Activated T-cell treated with anti-CD3 and anti-CD28 coated beads for 48 hours (primary cell): ENCODE results near the gene ANO1.

Experiments
- DNase-seq: peaks from one replicate; pipeline ENCODE4 v3.0.0-alpha.2; 2020; ENCODE audit warnings: low read depth

Gene ANO1

DNA sequence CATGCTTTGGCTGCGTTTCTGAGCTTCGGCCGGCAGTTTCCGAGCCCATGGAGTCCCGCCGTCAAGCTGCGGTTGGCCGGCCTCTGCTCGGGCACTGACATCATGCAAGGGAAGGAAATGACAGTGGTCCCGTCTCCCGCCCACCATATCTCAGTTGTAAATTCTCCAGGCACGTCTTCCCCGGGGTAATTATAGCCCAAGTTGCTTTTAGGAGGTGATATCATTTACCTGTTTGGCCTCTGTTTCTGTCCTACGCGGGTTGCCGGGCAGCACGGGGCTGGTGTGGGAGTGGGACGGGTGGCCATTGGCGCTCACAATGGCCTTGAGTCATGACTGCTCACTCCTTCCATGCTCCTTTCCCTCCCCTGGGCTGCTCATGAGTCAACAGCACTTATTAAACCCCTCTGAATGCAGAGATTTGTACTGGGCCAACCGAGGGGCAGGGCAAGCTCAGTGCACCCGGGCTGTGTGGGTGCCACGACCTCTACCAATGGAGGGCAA, 4.2 kb upstream of the ANO1 start:
- DNase-seq: no peak

DNA sequence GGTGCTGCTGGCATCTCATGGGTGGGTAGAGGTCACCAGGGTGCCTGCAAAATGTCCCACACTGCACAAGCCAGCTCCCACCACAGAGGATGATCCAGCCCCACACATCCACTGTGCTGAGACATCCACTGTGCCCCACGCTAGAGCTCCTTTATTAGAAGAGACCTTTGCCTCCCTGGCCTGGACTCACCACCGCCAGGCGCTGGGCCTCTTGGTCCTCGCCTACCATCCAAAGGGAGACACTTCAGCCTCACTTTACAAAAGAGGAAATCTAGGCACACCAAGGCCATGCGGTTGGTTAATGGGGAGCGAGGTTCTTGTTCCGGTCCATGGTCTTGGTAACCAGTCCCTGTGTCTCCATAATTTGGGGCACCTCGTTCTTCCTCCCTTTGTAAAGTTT, 3.4 kb upstream of the ANO1 start:
- no peak for DNase-seq

DNA sequence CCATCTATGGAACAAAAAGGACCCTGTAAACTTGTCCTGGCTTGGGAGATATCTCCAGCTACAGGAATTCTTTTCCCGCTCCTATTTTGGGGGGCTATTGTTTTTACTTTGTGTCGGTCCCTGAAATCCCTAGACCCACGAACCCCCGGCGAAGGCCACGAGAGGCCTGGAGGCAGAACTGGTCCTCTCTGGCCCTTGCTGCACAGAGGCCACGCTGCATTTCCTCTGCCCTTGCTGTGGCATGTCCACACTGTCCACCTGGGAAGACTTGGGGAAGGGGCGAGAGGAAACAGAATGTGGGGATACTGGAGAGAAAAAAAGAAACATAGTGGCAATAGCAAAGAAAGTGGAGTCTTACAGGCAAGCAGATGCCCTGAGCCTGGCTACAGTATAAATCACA, 2.3 kb upstream of the ANO1 start:
- DNase-seq: no peak

DNA sequence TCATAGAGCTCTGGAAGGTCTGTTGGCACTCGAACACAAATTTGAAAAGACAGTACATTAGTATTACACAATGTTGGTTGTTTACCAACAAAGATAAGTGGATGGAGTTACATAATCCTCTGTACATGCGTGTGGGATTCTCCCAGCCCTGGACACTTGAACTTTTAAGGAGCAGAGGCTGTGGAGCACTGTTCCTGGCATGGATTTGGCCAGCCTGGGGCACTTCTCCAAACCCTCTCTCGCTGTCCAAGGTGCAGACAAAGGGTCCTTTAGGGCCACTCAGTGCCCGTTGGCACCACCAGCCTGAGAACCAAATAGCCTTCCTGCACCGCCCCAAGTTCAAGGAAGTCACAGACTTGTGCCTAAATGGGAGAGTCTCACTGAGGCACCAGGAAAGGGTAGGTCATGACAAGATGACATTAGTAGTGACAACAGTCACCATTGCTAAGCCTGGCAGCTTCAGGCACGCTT, 1.6 kb upstream of the ANO1 start:
- no peak for DNase-seq

DNA sequence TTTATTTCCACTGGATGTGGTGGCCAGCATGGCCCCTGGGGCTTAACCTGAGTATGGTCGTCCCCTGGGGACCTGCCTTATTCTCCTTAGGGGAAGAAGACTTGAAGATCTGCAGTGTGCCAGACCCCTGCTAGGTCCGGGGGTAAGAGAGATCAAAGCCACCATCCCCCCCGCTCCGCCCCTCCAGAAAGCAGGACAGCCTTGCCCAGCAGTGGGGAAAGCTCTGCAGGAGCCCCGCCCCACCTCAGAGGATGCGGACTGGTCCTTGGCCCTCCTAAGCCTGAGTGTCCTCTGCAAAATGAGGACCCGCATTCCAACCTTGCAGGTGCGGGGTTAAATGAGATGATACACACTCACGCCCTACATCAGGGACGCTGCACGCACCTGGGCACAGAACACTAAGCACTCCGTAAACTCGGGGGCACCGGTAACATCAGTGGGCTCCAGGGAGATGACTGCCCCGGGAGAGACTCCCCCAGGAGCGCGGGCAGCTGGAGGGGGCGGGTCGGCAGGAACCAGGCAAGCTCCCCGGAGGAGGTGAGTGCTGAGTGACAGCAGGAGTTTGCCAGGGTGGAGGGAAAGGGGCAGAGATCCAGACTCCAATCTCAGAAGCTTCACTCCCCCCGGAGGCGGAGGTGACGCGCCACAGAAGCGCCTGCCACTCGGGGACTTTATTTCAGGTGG, 564 bp upstream of the ANO1 start:
- no peak for DNase-seq

DNA sequence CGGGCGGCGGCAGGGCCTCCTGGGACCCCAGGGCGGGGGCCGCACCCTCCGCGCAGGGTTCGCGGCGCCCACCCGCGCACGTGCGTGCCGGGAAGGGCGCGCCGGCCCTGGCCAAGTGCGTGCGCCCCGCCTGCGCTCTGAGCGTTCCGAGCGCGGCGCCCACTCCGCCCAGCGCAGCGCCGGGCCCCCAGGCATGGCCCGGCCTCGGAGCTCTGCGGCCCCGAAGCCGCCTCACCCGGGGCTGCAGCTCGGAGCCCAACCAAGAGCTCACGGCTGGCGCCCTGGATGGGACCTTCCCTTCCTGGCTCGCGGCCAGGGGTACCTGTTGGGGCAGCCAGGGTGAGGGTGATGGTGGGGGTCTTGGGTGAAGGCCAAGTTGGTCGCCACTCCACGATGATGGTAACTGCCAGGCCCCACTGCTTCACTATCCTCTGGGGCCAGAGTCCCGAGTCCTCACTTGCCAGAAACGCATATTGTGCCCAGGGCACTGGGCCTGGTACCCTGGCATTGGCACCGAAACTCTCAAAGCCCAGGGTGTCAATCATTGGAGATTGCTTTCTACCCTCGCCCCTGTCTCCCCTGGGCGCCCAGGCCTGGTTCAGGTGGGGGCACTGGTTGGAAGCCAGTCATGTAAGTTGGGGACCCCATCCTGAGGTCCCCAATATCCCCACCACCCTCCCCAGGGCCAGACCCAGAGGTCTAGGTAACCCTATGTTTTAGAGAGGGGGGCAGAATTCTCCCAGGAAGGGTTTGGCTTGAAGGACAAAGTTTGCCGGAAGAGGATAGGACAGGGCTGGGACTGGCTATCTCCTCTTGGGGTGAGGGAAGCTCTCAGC, 882 bp downstream of the ANO1 start:
- DNase-seq: no peak

DNA sequence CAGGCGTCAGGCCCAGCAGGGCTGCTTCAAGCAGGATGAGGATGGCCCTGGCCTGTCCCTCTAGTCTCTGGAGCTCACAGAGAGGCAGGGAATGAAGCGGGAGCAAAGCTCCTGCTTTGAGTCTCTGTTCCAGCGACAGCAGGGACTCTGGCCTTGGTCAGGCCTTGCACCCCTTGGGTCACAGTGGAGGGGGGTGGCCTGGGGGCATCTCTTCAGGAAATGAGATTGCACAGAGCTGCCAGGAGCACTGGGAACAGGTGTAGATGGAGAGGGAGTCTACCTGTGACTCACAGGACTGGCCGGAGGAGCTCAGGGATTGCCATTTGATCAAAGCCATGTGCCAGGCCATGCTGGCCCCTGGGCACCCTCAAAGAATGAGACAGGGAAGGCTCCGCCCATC, 1.6 kb downstream of the ANO1 start:
- DNase-seq: no peak

DNA sequence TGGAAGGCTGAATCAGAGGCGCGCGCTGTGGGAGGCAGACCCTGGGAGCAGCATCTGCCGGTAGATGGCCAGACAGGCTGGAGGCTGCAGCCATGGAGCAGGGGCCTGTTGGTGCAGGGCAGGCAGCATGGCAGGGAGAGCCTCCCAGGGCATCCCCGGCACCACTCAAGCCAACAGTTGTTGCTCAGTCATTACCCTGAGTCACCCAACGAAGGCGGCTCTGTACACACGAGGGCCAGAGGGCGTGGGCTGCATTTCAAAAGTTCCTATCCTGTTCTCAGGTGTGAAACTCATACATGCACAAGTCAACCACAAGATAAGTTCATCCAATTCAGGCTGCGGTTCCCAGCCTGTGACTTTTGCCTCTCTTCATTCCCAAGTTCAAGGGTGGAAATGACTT, 2.6 kb downstream of the ANO1 start:
- no peak for DNase-seq

DNA sequence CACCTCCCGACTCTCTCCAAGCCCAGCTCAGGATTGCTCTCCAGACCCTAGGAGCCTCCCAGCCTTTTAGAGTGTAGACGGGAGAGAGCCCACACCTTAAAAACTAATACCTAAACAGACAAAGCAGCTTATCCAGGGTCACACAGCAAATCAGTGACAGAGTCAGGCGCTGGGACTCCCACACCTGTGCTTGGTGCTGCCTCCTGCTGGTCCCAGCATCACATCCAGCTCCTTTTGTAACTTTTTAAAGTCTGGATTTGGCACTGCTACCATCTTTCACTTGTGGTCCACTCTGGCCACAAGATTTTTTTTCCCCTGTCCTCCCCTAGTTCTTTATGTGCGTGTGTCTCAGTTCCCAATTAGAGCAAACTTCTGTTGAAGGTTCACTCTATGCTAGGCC, 4.7 kb downstream of the ANO1 start:
- no peak for DNase-seq

DNA sequence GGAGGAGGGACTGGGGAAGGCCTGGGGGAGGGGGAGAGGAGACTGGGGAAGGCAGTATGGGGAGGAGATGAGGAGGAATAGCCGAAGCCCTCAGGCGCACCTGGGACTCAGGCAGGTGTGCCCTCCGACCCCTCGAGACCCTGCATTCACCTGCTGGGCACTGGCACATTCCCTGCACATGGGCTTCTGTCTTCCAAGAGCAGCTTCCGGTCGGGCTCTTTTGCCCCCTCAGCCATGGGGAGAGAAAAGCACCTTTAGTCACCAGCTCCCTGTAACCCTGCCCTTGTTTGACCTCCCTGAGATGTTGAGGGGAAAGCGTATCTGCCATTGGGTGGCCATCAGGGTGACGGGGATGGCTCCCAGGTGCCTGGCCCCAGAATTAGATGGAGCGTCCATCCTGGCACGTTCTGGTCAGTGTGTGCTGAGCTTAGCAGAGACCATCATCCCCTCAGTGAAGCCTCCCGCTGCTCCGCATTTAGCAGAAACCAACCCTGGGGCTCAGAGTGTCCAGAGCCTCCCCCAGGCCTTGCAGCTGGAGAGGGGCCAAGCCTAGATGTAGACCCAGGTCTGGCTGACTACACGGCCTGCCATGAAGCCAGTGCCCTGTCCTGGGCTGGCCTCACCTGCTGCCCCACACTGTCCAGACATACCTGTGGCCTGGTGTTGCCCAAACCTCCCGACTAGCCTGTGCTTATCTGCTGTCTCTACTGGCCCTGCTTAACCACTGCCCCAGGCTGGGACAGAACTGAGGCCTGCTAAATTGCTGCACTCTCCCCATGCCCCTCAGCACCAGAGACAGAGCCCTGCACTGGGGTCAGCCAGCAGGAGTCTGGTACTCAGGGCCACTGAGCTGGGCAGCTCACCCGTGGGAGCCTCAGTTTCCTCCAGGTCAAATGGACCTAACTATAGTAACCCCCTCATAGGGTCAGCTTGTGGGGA, 6.2 kb downstream of the ANO1 start:
- DNase-seq: no peak

DNA sequence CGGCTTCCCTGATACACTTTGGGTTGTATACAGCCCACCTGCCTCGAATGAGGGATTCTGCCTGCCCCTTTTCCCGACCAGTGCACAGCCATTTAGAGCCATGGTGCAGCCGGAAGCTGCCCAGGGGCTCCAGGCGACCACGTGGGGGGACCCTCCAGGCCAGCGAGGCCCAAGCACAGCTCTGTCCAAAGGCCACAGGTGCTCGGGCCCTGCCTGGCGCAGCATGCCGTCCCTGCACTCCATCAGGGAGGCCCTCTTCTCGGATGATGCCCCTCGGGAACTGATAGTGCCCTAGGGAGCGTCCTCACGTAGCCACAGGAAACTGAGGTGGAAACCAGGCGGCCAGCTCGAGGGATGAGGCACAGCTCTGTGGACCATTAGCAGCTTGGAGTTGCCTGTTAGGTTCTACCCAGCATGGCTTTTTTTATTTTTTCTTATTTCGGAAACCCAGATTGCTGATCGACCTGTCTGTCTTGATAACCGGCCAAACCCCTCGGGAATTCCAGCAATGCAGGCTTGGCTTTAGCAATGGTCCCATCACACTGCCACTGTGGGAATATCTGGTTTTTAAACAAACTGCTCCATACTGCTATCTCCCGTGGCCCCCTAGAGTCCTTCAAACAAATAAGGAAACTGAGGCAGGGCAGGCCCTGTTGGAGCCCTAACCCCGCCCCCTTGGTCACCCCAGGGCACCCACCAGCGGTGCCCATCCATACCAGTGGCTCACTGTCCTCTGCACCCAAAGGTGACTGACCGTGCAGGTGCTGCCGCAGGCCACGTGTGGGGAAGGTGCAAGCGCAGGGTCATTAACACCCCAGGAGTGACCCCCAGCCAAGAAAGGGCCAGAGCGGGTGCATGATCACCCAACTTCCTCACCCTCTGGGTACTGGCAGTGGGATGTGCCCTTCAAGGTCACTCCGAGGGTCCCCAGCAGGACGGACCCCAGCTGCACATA, 8.0 kb downstream of the ANO1 start:
- no peak for DNase-seq

DNA sequence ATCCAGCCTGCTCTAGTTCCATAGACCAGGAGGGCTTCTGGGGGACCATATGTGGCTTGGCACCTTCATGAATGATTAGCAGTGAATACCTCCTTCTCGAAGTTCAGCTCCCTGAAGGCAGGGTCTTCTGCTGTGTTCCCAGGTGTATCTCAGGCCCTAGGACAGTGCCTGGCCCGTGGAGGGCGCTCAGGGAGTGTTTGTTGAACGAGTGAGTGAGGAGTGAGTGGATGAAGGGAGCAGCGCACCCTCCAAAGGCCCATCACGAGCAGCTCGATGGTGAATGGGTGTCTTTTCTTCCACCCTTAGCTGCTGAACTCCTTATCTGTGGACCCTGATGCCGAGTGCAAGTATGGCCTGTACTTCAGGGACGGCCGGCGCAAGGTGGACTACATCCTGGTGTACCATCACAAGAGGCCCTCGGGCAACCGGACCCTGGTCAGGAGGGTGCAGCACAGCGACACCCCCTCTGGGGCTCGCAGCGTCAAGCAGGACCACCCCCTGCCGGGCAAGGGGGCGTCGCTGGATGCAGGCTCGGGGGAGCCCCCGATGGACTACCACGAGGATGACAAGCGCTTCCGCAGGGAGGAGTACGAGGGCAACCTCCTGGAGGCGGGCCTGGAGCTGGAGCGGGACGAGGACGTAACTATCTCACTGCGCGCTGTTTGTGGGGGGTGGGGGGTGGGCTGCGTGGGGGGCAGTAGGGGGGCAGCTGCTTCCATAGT, 9.5 kb downstream of the ANO1 start:
- no peak for DNase-seq

DNA sequence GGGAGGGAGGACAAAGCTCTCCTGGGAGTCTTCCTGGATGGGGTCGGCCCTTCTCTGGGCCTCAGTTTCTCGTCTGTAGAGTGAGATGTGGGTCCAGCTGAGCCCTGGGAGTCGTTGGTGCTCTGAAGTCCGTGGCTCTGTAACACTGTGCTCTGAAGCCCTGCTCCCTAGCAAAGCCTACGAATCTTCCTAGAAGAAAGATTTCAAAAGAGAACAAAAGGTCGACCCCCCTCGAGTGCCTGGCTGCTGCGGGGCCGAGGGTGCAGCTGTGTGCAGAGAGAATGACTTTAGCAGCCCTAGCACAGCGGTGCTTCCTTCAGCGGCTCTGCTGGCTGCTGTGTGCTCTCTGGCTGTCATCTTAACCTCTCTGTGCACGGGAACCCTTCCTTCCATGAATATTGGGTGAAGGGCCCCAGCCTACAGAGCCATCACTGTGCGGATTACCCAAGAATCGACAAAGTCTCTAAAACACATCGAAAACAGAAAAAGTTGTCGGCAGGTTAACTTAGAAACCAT, 10.7 kb downstream of the ANO1 start:
- no peak for DNase-seq

DNA sequence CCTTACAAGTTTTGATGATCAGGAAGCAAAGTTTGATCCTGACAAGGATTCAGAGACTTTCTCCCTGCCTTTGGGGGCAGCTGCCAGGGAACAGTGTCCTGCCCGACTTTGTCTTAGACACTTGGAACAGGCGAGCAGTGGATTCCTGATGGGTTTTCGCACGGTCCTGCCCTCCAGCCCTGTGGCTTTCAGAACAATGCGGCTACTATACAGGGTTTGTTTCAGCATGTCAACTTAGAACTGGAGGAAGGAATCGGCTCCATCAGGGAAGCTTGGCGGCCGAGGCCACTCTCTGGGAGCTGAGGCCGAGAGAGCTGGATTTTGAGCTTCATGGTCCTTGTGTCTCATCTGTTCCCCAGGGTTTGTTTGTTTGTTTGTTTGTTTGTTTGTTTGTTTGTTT, 11.5 kb downstream of the ANO1 start:
- no peak for DNase-seq

DNA sequence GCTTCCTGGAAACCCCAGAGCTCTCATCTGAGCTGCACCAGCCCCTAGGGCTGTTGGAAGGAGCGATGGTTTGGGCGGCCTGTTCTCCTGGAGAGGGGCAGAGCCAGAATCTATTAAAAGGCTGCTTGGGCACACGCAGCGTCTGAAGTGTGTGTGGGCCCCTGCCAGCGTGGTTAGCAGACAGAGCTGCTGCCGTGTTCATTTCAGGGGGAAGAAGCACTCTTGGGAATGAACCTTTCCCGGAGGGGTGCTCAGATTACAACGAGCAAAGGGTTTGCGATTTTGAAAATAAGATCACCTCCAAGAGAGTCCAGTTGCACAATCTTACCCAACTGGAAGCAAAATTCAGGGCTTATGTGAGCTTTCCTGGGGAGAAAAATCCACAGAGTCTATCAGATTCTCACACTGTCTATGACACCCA, 12.9 kb downstream of the ANO1 start:
- DNase-seq: no peak

DNA sequence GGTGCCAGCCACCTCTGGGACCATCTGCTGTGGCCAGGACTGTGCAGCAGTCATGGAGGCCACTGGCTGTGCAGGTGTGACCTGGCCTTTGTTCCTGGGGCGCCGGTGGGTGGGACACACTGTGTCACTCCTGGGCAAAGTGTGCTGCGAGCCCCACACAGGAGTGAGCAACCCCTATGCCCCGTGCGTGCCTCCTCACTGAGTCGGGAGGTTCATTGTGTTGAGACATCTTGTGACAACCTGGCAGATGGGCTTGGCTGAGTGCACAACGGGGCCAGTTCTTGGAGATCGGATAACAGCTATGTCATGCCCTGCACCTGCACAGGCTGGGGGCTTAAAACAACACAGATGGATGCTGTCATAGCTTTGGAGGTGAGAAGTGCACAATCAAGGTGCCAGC, 13.5 kb downstream of the ANO1 start:
- DNase-seq: no peak

DNA sequence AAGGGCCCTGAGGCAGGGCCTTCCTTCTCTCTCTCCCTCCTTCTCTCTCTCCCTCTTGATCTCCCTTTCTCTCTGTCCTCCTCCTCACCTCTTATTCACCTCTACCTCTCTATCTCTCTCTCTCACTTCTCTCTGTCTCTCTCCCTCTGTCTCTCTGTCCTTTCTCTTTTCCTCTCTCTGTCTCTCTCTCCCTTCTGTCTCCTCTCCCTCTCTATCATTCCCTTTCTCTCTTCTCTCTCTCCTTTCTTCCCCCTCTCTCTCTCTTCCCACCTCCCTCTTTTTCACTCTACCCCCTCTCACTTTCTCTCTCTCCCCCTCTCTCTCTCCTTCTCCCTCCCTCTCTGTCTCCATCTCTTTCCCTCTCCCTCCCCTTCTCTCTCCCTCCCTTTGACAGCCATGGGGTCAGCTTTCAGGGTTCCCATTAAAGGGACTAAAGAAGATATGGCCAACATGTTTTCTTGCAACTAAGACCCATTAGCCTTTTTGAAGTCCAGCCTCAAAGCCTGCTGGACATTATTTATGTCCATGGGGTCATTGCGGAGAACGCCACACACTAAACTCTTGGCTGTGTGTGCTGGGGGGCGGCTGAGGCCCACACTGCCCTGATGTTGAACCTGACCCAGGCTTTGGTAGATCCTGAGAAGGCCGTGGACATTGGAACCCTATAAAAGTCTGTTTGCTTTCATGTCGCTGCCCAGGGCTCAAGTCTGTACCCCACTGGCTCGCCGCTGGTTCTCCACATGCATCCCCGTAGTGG, 15.0 kb downstream of the ANO1 start:
- no peak for DNase-seq

DNA sequence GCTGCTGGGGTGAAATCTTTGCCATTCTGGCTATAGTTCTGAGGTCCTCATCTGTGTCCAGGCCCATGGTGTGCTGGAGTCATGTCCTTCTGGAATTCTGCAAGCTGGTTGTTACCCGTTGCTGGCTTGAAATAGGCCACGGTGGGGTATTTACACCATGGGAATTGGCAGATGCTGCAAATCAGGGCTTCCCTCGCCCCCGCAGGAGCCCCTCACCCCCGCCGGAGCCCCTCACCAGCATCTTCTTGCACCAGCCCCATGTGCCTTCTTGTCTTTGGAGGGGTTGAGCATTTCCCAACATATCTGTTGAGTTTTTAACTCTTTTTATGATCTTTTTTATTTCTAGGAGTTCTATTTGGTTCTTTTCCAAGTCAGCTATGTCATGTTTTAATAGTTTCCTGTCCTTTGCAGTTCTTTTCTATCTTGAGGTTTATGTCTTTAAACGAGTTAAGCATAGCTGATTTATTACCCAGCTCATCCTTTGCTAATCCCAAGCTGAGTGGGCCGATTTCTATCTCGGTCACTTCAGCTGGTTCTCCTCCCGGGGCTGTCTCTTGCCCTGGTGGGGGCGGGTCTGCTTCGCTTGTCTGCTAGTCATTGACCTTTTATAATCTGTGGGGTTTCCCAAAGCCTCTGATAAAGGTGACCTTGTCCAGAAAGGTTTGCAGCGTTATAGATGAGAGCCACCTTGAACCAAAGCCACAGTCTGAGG, 17.6 kb downstream of the ANO1 start:
- DNase-seq: no peak
